GM19043 (cell line): ENCODE data around the gene COMP.

Source experiments
- ATAC-seq: cut with Tn5 transposase; IDR thresholded peaks from one replicate; pipeline ENCODE4 v1.9.1; 2021; ENCODE audit warnings: low read depth; ENCODE audit not compliant: unreplicated experiment

COMP gene

GRCh38 chr19:18771328-18772242 lies 19.5 kb downstream of the COMP start:
- no peak for ATAC-seq

GRCh38 chr19:18770663-18771327 lies 20.3 kb downstream of the COMP start:
- no peak for ATAC-seq

GRCh38 chr19:18769989-18770528 lies 21.0 kb downstream of the COMP start:
- no peak for ATAC-seq

GRCh38 chr19:18768997-18769891 lies 21.9 kb downstream of the COMP start:
- no peak for ATAC-seq

- no peak for ATAC-seq
Observed at GRCh38 chr19:18768046-18768771, 22.9 kb downstream of the COMP start.

GRCh38 chr19:18765224-18765623 lies 25.9 kb downstream of the COMP start:
- no peak for ATAC-seq

- ATAC-seq: no peak
Observed at GRCh38 chr19:18764591-18765051, 26.5 kb downstream of the COMP start.

GRCh38 chr19:18763674-18764590 lies 27.2 kb downstream of the COMP start:
- no peak for ATAC-seq

GRCh38 chr19:18762125-18763023 lies 28.7 kb downstream of the COMP start:
- no peak for ATAC-seq

- no peak for ATAC-seq
Observed at GRCh38 chr19:18761531-18762110, 29.5 kb downstream of the COMP start.

- ATAC-seq: no peak
Observed at GRCh38 chr19:18760440-18761383, 30.4 kb downstream of the COMP start.

GRCh38 chr19:18759995-18760426 lies 31.1 kb downstream of the COMP start:
- no peak for ATAC-seq

GRCh38 chr19:18759304-18759994 lies 31.7 kb downstream of the COMP start:
- no peak for ATAC-seq

GRCh38 chr19:18756896-18757295 lies 34.2 kb downstream of the COMP start:
- ATAC-seq: no peak

- ATAC-seq: no peak
Observed at GRCh38 chr19:18754501-18754900, 36.6 kb downstream of the COMP start.

GRCh38 chr19:18751571-18751970 lies 39.5 kb downstream of the COMP start:
- no peak for ATAC-seq
